Fibroblast of skin of left biceps (primary cell): ENCODE measurements around the gene LEAP2.
"Not testable (repeated sequence)": the region's sequence is repeated elsewhere in the genome, so short reads cannot be mapped to it uniquely, and the experiment has no call there.

Experiments
- DNase-seq, 2 experiments: peaks; one replicate each; pipeline ENCODE4 v3.0.0-alpha.2; 2013; ENCODE audit warnings: low read depth in 2 of 2

The LEAP2 gene

DNA sequence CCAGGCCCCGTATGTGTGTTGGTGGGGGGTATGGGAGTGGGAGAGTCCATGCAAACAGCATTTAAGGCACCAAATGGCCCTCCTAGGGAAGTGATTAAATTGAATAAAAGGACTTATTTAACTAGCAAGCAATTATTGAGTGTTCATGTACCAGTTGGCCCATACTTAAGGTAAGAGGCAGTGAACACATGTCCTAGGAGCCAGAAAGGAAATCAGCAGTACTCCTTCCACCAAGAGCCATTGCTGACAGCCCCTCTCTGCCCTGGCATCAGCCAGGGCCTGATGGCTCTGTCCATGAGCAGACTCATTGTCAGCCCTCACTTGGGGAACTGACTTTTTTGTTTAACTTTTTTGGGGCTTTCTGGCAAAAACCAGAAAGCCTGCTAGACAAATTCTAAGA lies 32.6 kb upstream of the LEAP2 start:
- DNase-seq = no peak

DNA sequence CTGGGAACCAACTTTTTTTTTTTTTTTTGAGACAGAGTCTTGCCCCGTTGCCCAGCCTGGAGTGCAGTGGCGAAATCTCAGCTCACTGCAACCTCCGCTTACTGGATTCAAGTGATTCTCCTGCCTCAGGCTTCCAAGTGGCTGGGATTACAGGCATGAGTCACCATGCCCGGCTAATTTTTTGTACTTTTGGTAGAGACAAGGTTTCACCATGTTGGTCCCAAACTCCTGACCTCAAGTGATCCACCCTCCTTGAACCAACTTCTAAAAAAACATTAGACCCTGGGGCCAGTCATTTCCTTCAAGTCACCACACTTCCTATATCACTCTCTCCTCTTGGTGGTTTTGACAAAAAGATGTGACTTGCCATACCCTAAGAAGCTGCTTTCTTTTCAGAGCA lies 32.2 kb upstream of the LEAP2 start:
- no peak for DNase-seq

DNA sequence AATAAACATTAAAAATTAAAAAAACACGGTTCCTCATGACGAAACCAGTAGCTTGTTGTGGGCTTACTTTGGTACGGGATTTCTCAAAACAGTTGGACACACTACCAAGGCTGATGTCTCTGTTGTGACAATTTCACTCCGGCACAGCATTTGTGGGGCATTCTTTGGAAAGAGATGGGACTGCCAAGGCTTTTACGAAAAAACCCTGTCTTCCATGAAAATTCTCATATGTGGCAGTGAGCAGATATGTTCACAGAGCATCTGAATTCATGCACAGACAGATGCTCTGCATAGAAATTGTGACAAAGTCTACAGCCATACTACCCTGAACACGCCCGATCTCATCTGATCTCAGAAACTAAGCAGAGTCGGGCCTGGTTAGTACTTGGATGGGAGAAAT lies 25.2 kb upstream of the LEAP2 start:
- no peak for DNase-seq

DNA sequence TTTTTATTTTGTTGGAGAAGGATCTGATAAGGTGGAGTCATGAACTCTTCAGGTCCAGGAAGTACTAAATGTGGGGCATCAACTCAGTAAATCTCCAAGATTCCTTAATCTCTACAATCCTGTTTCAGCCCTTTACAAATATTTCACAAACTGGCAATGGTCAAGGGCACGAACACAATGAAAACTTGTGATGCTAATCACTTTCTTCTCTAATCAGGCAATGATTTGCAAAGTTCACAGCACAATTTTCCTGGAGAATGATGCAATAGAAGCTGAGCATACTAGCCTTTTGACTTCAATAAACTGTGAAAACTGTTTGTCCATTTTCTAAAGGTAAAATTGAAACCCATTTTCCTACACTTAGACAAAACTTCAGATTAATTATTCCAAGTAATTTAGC lies 24.1 kb upstream of the LEAP2 start:
- no peak for DNase-seq

DNA sequence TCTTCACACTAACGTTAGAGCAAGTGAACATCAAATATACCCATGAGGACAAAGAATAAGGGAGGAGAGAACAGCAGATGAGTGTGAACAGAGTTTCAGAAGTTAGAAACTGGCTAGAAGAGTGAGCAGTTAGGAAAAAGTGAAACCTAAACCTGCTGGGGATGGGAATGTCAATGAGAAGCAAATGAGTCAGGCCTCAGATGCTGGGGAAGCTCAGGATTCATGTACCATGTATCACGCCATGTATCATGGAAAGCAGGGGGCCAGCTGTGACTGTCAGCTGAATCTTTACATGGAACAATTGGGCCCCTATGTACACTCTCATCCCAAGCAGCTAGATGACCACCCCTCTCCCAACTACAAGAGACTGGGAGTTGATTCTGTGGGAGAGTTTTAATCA lies 23.4 kb upstream of the LEAP2 start:
- DNase-seq = no peak

DNA sequence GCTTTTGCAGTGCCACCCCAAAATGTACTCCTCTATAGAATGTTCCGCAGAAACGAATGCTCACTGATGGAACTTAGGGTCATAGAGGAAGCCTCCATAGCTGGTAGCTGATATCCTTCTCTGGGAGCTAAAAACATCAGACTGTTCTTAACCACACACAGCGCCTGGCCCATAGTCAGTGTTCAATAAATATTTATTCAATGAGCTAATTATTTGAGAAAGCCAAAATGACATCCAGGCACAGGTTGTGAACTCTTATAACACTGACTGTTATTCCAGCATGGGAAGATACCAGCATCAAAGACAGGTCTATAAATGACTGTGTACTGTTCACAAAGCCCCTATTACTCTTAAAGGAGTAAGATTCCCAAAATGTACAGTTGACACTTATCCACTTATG lies 20.1 kb upstream of the LEAP2 start:
- DNase-seq = no peak

DNA sequence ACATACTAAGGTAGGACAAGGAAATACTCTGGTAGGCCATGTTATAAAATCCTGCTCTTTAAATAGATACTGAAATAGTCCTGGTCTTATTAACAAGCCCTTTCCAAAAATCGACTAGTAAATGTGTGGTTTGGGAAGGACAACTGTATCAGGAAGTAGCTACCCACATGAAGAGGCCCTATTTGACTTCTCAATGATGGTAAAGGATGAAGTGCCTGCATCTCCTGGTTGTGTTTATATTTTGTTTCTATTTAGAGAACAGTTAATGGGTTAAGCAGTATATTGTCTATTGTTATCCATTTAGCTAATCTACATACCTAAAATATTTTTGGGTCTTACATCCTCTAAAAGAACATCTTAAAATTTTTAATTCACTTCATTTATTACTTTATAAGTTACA lies 19.7 kb upstream of the LEAP2 start:
- DNase-seq = no peak

DNA sequence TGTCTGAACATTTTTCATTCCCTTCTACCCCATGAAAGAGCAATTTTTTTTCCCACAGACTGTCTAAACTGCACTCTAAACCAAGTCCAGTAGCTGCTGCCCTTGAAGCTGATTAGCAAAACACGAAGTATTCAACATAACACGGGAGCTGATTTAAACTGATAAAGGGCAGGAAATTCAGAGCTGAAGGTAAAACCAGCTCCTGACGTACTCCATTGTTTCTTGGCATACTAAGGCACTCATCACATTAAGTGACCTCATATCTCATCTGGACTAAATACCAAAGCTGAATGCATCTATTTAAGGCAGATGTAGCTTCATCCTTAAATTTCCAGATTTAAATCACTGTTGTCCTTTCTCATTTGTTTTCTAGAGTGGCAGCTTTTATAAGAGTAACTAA lies 19.2 kb upstream of the LEAP2 start:
- DNase-seq = no peak

DNA sequence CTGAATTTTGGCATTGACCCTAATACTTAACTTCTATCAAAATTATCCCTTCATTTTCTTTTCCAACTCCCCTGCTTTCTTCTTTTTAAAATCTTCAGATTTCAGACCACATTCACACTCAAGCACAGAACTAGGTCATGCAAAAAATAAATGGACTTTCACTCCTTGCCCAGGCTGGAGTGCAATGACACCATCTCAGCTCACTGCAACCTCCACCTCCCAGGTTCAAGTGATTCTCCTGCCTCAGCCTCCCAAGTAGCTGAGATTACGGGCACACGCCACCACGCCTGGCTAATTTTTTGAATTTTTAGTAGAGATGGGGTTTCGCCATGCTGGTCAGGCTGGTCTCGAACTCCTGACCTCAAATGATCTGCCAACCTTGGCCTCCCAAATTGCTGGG lies 18.5 kb upstream of the LEAP2 start:
- not testable (repeated sequence) for DNase-seq

DNA sequence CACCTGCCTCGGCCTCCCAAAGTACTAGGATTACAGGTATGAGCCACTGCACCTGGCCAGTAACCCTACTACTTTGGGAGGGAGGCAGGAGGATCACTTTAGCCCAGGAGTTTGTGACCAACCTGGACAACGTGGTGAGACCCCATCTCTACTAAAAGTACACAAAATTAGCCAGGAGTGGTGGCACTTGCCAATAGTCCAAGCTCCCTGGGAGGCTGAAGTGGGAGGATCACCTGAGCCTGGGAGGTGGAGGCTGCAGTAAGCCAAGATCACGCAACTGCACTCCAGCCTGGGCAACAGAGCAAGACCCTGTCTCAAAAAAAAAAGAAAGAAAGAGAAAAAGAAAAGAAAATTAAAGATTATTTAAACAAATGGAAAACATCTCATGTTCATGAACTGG lies 17.5 kb upstream of the LEAP2 start:
- DNase-seq = no peak

DNA sequence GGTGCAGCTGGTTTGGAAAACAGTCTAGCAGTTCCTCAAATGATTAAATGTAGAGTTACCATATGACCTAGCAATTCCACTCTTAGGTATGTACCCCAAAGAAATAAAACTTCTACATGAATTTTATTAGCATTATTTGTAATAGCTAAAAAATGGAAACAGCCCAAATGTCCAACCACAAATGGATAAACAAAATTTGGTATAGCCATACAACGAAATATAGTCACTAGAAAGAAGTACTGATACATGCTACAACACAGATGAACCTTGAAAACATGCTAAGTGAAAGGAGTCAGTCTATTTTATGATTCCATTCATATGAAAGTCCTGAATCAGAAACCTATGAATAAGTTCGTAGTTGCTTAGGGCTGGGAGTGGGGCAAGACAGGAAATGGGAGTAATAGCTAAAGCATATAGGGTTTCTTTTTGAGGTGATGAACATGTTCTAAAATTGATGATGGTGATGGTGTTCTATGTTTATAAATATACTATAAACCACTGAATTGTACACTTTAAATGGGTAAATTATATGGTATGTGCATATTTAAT lies 13.5 kb upstream of the LEAP2 start:
- DNase-seq = no peak

DNA sequence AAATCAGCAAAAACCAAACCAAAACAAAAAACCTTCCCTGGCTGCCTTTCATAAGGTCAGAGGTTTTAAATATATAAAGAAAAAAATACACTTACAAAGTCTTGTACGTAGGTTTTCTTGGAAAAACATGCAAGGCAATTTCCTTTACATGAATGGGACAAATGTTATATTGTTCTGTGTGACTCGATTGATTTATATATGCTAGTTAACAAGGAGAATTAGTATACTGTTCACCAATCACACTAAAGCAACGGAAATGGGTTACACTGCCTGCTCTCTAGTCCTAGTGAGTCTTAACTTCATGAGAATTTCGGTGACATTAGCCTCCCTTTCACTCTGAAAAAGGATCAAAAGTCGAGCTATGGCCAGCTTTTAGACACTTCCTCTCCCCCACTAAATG lies 12.7 kb upstream of the LEAP2 start:
- no peak for DNase-seq

DNA sequence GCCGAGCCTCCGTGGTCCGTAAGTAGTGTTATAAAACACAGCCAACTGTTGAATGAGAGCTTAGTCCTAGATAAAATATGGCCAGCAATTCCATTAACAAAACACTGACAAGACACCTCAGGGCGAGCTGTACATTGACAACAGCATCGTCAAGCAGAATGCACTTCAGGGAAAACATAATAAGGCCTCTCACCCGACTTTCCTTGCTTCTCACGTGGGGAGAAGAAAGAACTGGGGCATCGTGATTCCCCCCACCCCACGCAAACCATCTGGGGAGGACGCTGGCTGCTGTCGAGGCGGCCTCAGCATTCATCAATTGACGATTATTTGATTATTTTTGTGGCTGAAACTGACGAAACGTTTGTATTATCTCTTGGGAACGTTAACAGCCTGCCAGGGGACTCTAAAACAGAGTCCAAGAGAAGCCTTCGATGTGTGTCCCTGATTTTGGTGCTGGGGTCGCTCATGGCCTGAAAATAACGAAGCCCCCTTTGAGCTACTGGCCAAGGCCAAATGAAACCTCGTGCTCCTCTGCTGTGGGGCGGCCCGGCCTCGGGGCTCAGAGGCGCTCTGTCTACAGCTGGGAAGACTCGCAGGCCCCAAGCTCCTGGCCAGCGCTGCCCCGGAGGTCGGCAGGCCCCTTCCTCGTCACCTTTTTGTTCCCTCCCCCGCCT lies 7.7 kb upstream of the LEAP2 start:
- DNase-seq = no peak

DNA sequence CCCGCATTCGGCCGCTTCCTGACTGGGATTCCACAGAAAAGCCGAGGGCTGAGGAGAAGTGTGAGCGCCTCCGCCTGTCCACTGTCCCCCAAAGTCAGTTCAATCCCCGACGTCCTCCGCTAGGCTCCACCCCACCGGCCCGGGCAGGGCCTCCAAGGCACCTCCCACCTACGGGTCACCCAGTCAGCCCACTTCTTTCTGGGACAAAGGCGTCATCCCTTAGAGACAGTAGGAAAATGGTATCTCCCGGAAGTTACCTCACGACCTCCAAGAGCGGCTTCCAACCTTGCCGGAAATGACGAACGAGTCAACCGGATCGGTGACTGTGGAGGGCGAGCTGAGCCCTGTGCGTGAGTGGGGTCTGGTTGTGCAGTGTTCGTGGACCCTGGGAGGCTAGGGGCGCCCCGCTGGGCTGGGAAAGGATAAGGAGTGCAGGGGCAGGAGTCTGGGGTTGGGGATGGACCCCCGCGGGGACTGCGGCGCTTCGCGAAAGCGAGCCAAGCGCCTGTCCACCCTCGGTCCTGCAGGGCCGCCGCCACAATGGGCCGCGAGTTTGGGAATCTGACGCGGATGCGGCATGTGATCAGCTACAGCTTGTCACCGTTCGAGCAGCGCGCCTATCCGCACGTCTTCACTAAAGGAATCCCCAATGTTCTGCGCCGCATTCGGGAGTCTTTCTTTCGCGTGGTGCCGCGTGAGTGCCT lies 7.0 kb upstream of the LEAP2 start, which contains the start of the genes GDF9 and UQCRQ:
GDF9 (minus strand) TSS at position 128 of the 704 bp plus-strand sequence. CDS start 1,936 bp downstream, outside the sequence.
UQCRQ (plus strand) TSS at position 301 of the 704 bp plus-strand sequence; CDS start at position 541, 240 bp downstream.
- DNase-seq = peak; percentile 99

DNA sequence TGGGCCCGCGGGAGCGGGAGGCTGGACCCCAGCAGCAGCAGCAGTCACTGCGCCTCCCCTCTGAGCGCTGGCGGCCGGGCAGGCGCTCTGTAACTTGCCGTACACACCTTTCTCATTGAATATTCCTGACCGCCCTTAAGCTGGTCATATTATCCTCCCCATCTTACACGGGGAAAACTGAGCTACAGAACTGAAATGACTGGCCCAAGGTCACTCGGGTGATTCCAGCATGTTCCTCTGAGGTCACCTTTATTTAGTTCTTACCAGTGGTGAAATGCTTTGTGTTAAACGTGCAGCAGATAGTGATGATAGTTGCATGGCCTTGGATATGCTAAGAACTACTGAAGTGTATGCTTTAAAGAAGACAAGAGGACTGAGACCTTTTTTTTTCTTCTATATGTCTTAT lies 6.4 kb upstream of the LEAP2 start:
- DNase-seq = no peak

DNA sequence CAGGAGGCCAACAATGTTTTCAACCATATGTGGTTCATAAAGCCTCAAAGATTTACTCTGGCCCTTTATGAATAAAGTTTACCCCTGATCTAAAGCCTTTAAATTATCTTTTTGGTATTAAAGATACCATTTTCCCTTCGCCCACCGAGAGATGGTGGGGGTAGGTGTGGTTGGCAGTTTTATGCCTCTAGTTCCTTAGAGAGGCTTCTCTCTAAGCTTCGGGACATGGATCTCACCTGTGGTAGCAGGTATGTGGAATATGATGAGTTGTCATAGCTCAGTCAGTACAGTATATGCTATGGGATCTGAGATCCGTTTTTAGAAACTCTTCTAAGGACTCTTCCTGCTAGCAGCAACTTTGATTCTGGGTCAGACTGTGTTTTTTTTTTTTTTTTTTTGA lies 4.7 kb upstream of the LEAP2 start:
- no peak for DNase-seq

DNA sequence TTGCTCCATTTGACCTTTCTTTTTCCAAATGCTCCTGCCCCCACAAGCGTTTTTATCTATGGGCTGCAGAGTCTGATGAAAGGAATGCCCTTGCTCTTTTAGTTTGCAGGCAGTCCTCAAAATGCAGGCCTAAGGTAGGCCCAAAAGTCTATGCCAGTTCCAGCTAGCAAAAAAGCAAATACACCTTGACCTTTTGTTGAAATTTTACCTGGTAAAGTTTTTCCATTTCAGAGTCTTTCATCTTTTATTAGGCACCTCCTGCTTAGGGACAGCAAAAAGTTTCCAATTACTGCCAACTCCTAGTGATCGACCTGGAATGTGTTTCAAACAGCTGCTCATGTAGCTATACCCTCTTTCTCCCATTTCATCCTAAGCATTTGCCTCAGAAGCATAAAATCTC lies 2.7 kb upstream of the LEAP2 start:
- DNase-seq = no peak

DNA sequence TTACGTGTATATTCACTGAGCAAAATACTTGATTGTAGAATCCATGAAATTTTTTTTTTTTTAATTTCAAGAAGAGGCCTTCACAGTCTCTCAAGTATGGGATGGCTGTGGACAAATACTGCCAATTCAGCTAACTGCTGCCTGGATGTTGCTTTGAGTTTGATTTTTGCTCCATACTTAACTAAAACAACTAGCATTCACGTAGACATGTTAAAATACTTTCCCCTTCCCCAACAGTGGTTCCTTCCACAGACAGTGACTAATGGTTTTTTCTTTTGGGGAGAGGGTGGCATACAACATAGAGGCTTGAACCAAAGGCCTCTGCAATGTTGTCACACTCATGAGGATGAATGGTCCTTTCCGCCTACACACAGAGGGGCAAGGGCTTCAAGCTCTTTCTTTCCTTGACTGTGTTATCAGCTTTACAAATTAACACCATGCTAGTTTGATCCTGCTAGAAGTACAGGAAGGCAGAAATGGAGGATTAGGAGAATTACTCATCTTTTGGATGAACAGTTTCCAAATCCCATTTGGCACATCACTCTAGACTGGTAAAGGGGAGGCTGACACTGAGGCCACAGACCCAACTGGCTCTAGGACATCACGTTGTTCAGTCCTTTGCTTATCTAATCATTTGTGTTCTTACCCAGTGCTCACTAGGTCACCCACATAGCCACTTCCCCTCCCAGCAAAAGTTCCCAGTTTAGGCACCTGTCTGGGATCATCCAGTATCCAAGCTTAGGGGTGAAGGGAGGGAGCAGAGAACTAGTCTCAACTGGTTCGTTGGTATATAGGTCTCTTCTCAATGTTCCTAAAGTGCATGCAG lies 1.8 kb upstream of the LEAP2 start:
- no peak for DNase-seq

DNA sequence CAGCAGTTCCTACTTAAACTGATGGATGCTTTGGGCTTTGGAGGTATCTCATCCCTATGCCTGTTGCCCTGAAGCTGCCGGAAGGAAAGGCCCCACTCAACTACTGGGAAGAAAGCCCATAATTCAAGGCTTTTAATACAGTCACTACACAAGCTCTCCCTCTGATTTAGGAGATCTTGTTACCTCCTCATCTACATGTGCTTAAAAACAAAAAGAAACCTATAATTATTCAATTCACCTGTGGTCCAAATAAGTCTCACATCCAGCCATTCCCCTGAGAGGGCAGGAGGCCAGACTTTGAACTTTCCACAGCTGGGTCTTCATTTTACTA lies 715 bp upstream of the LEAP2 start:
- DNase-seq = no peak

DNA sequence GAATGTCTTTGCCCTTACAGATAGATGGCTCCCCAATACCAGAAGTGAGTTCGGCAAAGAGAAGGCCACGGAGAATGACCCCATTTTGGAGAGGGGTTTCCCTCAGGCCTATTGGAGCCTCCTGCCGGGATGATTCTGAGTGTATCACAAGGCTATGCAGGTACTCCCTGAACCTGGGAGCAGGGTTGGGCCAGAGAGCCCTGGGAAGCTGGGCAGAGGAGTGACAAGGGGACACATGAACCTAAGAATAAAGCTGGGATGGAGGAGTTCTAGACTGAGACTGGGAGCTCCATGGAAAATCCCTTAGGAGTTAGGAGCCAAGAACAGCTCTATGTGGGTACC lies 433 bp downstream of the LEAP2 start:
- no peak for DNase-seq

DNA sequence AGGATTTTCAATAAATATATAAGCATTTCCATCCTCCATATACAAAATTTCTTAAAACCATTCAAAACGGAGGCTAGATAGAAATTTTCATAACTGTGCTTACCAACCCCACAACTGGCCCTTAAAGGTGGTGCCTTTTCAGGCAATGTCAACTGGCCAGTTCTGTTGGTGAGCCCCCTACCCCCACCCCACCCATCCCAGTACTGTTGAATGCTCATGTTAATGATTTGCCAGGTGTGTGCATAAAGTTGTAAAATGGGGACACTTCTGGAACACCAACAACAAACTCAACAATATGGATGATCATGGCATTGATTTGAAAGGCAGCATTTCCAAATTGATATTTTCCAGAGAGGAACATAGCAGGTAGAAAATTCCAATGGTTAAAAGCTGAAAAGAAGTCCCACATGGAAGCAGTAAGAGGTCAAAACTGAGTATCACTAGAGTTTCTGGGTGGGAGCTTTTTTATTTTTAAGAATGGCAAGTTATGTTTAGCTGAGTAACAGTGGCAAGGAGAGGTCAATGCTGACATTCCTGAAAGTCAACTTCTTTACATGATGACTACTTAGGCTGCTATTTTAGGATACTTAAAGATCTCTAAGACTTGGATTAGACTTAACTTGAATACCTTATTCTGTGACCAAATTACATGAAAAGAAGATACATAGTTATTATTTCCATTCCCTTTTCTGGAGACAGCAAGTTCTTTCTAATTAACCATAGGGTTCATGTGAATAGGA lies 2.7 kb downstream of the LEAP2 start:
- DNase-seq = no peak

DNA sequence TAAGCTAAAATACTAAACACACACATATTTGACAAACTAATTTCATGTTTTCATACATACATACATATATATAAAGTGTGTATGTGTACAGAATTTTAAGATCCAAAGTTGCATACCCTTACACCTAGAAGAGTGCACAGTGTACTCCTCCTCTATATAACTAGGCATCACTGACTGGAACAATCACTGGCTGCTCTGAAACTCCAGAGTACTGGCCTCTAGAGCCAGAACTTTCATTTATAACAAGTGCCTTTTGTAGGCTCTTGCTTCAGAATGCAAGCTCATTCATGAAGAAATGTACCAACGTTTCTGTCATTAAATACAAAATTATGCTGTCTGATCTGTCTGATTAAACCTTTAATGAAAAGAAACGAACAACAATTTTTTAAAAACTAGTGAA lies 4.0 kb downstream of the LEAP2 start:
- no peak for DNase-seq
